ENCODE results near the gene PHC2. TPM values are rescaled to one million over a fixed set of nuclear protein-coding genes. Genes with fewer than 3 reads are reported as not detected.

PHC2 gene
- total and polyA plus RNA-seq, 4 donors: 79.9 to 311 (median 121) TPM

GRCh38 chr1:33317354-33317753 is 113.5 kb downstream of the PHC2 start:
- ATAC-seq (ENCODE audit: insufficient read depth, low FRiP score) (no peak), DNase-seq (no peak)
- H3K9me3 ChIP-seq (ENCODE audit: control insufficient read depth in 4 of 4, insufficient read depth in 3 of 4, low read length in 3 of 4): no peaks in the 10 kb centered on the region
- H3K27me3 ChIP-seq (ENCODE audit: control insufficient read depth in 3 of 3, insufficient read depth in 3 of 3, low read length in 2 of 3): peaks cover 0 to 3% (median 0%) of the 10 kb centered on the region in 3 donors
- H3K27ac ChIP-seq (ENCODE audit: low read depth in 1 of 2, low read length in 1 of 2): no peak overlapping the region
- no peak for TF ChIP-seq CTCF (IDR thresholded peaks at IDR 0.05; ENCODE audit: control extremely low read depth, extremely low read depth)
- H3K36me3 ChIP-seq (ENCODE audit: control insufficient read depth in 4 of 4, insufficient read depth in 4 of 4, low read length in 4 of 4): peaks cover 0 to 4% (median 1%) of the 10 kb centered on the region in 4 donors
- WGBS, 2 donors: 19 to 61% methylated on average over 1 of the region's 1 CpG
- no peak overlapping the region for H3K4me3 ChIP-seq
- H3K4me1 ChIP-seq (ENCODE audit: control insufficient read depth in 5 of 5, insufficient read depth in 5 of 5, low read length in 5 of 5): peaks cover 0 to 4% (median 0%) of the 10 kb centered on the region in 5 donors
- no peak overlapping the region for H3K9ac ChIP-seq (ENCODE audit: insufficient read depth in 1 of 2, low read length in 2 of 2)

- no peak for DNase-seq
- 83 to 96% methylated on average over 2 of the region's 2 CpGs for WGBS, 2 donors
Observed at GRCh38 chr1:33316601-33317000, 114.3 kb downstream of the PHC2 start.

GRCh38 chr1:33314416-33314815 is 116.5 kb downstream of the PHC2 start:
- Histone ChIP-seq H3K9ac (ENCODE audit: insufficient read depth in 1 of 2, low read length in 2 of 2) (no peak overlapping the region), H3K4me1 (ENCODE audit: control insufficient read depth in 5 of 5, insufficient read depth in 5 of 5, low read length in 5 of 5) (peaks cover 0 to 6% (median 0%) of the 10 kb centered on the region in 5 donors), H3K27me3 (ENCODE audit: control insufficient read depth in 3 of 3, insufficient read depth in 3 of 3, low read length in 2 of 3) (peaks cover 0 to 3% (median 0%) of the 10 kb centered on the region in 3 donors), H3K9me3 (ENCODE audit: control insufficient read depth in 4 of 4, insufficient read depth in 3 of 4, low read length in 3 of 4) (no peaks in the 10 kb centered on the region), H3K36me3 (ENCODE audit: control insufficient read depth in 4 of 4, insufficient read depth in 4 of 4, low read length in 4 of 4) (peaks cover 0 to 1% (median 0%) of the 10 kb centered on the region in 4 donors), H3K4me3 (no peak overlapping the region), H3K27ac (ENCODE audit: low read depth in 1 of 2, low read length in 1 of 2) (no peak overlapping the region)
- DNase-seq: no peak
- WGBS, 2 donors: 92 to 93% methylated on average over 9 of the region's 9 CpGs
- no peak for TF ChIP-seq CTCF (IDR thresholded peaks at IDR 0.05; ENCODE audit: control extremely low read depth, extremely low read depth)
- ATAC-seq (ENCODE audit: insufficient read depth, low FRiP score): no peak

More at GRCh38 chr1:33316601-33317000, 114.3 kb downstream of the PHC2 start:
- no peak overlapping the region for H3K27ac ChIP-seq (ENCODE audit: low read depth in 1 of 2, low read length in 1 of 2)
- TF ChIP-seq CTCF (IDR thresholded peaks at IDR 0.05; ENCODE audit: control extremely low read depth, extremely low read depth): no peak
- H3K4me3 ChIP-seq: no peak overlapping the region
- H3K9me3 ChIP-seq (ENCODE audit: control insufficient read depth in 4 of 4, insufficient read depth in 3 of 4, low read length in 3 of 4): no peaks in the 10 kb centered on the region
- H3K4me1 ChIP-seq (ENCODE audit: control insufficient read depth in 5 of 5, insufficient read depth in 5 of 5, low read length in 5 of 5): peaks cover 0 to 6% (median 0%) of the 10 kb centered on the region in 5 donors
- peaks cover 0 to 3% (median 0%) of the 10 kb centered on the region in 3 donors for H3K27me3 ChIP-seq (ENCODE audit: control insufficient read depth in 3 of 3, insufficient read depth in 3 of 3, low read length in 2 of 3)
- peaks cover 0 to 3% (median 1%) of the 10 kb centered on the region in 4 donors for H3K36me3 ChIP-seq (ENCODE audit: control insufficient read depth in 4 of 4, insufficient read depth in 4 of 4, low read length in 4 of 4)
- no peak overlapping the region for H3K9ac ChIP-seq (ENCODE audit: insufficient read depth in 1 of 2, low read length in 2 of 2)
- no peak for ATAC-seq (ENCODE audit: insufficient read depth, low FRiP score)

- Histone ChIP-seq H3K27me3 (ENCODE audit: control insufficient read depth in 3 of 3, insufficient read depth in 3 of 3, low read length in 2 of 3) (peaks cover 0 to 3% (median 0%) of the 10 kb centered on the region in 3 donors), H3K36me3 (ENCODE audit: control insufficient read depth in 4 of 4, insufficient read depth in 4 of 4, low read length in 4 of 4) (peaks cover 0 to 1% (median 0%) of the 10 kb centered on the region in 4 donors), H3K4me3 (no peak overlapping the region), H3K4me1 (ENCODE audit: control insufficient read depth in 5 of 5, insufficient read depth in 5 of 5, low read length in 5 of 5) (peaks cover 0 to 6% (median 0%) of the 10 kb centered on the region in 5 donors), H3K9me3 (ENCODE audit: control insufficient read depth in 4 of 4, insufficient read depth in 3 of 4, low read length in 3 of 4) (no peaks in the 10 kb centered on the region), H3K9ac (ENCODE audit: insufficient read depth in 1 of 2, low read length in 2 of 2) (no peak overlapping the region), H3K27ac (ENCODE audit: low read depth in 1 of 2, low read length in 1 of 2) (no peak overlapping the region)
- peak in 1 of 3 donors; percentile 17 for DNase-seq
- 61 to 73% methylated on average over 5 of the region's 5 CpGs for WGBS, 2 donors
- ATAC-seq (ENCODE audit: insufficient read depth, low FRiP score): no peak
- no peak for TF ChIP-seq CTCF (IDR thresholded peaks at IDR 0.05; ENCODE audit: control extremely low read depth, extremely low read depth)
Observed at GRCh38 chr1:33312413-33312749, 118.5 kb downstream of the PHC2 start.

Measured in lung (tissue), 12 donors.